Measurements from ENCODE around the gene SLC8A1.

The SLC8A1 gene

DNA sequence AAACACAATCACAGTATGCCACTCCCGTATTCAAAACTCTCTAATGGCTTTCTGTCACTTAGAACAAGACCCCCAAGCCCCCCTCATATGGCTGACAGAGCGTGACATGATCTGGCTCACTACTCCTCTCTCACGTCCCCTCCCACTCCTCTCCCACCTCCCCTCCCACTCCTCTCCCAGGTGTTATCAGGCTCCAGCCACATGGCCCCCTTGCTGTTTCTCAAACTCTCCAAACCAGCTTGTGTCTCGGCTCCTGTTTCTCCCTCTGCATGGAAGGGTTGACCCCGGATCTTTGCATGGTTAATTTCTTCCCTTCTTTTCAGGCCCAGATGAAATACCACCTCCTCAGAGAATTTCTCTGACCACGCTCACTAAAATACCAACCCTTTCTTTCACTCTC is 180.8 kb downstream of the SLC8A1 start:
- no peak for DNase-seq (ENCODE audit: low spot score)

DNA sequence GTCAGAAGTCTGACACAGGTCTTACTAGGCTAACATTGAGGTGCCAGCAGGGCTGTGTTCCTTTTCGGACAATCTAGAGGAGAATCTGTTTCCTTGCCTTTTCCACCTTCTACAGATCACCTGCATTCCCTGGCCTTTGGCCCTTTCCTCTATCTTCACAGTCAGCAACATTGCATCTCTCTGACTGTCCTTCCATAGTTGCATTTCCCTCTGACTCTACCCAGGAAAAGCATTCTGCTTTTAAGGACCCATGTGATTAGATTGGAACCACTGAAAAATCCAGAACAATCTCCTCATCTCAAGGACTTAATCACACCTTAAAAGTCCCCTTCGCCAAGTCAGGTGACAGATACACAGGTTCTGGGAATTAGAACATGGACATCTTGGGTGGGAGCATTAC is 181.5 kb downstream of the SLC8A1 start:
- DNase-seq (ENCODE audit: low spot score): no peak

DNA sequence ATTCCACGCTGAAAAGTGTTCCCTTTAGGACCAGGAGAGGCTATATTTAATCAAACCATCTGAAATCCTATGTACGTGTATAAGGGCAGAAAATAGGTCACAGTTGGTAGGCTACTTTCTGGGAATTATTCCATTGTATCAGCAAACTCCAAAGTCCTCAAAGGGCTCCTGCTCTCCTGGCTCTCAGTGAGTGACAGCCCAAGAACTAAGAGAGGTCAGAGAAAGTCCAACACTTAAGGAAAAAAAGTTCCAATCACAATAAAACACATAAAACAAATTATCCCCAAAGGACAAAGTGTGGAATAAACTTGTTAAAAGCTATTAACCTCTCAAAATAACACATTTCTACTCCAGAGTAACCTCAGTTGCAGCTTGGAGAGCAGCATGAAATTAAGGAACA is 183.3 kb downstream of the SLC8A1 start:
- DNase-seq (ENCODE audit: low spot score): no peak

DNA sequence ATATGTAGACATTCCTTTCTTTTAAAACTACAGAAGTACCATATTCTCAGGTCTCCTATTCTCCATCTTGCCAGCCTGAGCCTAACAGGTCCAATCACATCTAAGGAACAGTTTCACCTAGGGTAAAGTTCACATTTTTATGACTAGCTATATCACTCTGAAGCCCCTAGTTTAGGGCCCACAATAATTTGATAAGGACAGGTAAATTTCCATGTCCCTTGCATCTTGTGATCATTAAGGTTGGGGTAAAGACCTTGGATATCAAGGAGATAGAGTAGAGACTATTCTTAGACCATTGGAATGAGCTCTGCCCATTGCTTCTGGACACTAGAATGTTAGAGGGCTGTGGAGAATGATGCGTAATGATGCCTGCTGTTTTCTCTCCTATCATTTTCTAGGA is 185.7 kb downstream of the SLC8A1 start:
- no peak for DNase-seq (ENCODE audit: low spot score)

DNA sequence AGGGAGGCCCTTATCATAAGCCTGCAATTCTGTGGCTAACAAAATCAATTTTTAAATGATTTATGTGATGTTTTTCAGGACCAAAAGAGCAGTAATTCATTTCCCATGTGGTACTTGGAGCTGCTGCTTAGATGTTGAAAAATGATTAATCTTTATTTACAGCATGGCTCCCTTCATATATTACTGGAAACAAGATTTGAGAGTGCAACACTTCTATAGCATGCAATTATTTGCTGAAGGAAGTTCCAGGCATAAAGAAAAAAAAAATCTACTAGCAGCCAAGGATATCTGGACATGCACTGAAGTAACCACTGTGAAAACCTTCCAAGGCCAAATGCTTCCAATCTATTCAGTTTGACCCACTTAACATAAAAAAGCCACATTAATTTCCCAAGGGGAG is 186.3 kb downstream of the SLC8A1 start:
- DNase-seq (ENCODE audit: low spot score): no peak

DNA sequence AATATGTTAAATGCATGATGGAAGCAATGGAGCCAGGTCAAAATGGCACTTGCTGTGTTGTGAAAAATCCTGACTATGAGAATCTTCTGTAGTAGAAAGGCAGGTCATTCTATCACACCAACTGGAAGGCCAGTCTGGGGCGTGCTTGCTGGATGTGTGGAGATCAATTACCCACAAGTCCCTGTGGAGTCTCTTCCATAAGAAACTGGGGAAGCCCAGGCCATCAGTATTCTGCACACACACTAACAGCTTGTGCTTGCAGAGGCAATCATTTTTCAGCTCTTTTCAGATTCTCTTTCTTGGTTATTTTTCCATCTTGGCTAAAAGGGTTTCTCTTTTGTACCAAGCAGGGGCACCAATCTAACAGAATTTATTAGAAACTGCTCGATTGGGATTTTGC is 190.8 kb downstream of the SLC8A1 start:
- DNase-seq (ENCODE audit: low spot score): no peak

DNA sequence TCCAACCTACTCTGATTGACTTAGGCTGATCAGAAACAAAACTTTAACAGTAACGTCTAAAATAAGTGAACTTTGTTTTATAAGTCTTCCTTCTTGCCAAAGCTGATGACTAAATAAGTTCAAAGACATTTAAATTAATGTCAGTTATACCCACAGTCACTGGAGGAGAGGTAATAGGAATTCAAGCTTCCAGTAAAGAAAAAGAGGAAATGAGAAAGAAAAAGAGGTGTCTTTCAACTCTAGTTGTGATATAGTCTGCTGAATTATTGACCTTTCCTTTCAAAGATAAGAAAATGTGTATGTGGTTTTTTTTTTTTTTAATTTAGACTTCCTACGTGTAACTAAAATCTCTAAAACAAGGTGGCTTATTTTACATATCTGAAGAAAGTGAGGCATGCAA is 191.5 kb downstream of the SLC8A1 start:
- DNase-seq (ENCODE audit: low spot score): no peak

DNA sequence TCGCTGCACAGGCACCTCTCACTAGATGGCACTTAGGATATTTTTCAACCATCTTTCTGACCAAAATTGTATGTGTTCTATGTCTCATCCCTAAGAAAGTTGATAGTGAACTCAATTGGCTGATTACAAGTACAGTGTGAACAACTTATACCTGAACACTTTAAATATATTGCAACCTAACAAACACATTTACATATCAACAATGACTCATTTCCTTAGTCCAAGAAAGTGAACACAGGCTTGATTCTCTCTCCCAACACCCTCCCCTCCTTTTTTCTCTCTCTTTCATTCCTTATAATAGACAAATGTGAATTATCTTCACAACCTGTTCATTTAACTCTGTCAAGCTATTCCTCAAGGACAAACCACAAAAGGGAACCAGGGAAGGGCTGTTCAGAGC is 192.0 kb downstream of the SLC8A1 start:
- no peak for DNase-seq (ENCODE audit: low spot score)

DNA sequence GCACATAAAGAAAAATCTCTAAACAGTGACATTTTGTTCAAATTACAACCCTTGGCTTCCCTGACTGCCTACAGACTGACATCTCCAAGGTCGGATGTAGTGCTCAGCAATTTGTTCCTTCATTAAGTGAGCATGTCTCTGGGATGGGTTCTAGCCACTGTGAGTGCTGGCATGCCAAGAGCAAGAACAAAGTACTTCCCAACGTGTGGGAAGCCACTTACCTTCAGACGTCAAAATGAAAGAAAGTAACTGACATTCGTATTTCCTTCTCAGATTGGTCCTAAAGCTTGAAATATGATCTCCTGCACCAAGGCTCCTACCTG is 193.8 kb downstream of the SLC8A1 start:
- DNase-seq (ENCODE audit: low spot score): no peak

DNA sequence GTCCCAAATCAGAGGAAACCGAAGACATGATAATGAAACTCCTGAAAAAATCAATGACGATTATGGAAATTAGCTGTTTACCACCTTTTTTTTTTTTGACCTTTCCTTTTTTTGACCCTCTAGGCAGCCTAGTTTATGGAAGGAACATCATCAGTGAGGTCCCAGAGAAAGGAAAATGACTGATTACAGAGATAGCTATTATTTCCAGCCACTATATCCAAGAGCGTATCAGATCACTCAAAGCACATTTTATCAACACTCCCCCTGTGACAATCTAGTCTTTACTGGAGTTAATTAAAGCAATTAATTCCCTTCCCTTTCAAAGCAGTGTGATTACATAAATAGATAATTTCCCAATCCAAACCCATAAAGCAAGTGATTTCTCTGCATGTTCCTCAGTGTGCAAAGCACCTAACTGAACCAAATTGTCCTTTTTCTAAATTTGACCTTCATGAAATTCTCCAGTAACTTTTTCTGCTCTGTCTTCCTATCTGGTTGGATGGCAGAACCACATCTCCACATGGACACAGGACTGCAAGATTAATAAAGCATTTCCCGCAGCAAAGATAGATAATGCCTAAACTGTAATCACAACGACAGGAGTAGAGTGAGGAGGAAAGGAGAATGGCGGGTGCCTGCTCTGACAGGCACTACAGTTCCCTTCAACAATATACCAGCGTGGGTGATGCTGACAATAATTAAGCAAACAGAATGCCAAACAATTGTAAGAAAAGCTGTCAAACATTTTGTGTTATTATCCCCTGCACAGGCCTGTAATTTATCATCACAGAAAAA is 194.4 kb downstream of the SLC8A1 start:
- no peak for DNase-seq (ENCODE audit: low spot score)

DNA sequence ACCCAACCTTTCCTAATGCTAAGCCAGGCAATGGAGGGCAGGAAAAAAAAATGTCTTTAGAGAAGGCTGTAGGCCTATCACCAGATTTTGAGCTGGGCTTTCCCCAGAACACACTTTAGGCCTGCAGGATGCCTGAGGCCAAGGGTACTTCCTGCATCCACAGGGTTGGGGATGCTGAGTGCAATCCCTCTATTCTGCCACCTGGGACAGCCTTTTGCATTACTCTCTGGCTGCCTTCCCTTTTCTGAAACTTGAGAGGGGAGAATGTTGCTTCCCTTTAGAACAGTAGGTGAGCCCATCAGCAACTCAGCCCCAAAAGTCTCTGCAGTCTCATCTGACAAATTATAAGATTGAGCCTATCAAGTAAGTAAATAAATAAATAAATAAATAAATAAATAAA is 195.2 kb downstream of the SLC8A1 start:
- no peak for DNase-seq (ENCODE audit: low spot score)

DNA sequence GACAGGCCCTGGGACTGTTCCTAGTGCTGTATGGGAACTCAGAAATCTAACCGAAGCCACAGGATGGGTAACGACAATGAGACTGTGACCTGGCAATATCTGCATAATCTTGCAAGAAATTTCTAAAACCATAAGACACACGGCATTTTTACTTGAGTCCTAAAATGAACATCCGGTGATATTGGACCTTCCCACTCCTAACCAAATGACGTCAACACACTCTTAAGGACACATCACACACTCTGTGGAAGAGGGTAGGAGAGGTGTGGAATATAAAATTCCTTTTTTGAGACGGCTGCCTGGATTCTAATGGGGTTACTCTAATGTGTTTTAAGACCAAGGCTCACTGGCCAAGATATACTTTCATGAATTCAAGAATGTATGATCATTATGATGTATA is 195.9 kb downstream of the SLC8A1 start:
- no peak for DNase-seq (ENCODE audit: low spot score)

DNA sequence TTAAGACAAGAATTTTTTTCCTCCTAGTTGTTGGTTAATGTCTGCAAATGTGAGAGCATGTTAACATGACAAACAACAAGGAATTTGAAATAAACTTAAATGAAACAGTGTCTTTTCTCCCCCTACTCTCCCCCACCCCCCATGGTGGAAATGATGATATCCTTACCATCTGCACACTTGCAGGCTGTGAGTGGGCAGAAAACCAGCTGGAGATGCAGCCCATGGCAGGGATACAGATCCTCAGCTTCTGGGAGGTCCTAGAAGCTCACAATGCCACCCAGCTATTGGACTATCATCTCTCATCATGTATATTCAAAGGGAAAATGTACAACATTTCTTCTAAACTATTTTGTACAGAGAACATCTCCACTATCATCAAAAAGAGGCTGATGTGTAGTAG is 196.8 kb downstream of the SLC8A1 start:
- DNase-seq (ENCODE audit: low spot score): no peak

DNA sequence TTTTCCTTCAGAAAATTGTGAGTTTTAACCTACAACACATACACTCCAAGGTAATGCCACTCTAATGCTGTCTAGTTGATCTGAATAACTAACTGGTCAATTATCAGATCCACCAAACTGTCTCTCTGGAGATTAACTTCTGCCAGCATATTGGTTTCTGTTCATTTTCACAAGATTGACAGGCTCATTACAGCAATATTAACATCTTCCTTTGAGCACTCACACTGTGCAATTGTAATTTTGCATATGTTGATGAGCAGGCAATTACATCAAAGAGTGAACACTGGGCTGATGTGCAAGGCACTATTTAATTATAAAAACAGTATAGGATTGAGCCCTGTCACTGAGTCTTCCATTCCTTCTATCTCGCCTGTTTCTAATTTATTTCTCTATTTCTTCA is 197.3 kb downstream of the SLC8A1 start:
- no peak for DNase-seq (ENCODE audit: low spot score)

DNA sequence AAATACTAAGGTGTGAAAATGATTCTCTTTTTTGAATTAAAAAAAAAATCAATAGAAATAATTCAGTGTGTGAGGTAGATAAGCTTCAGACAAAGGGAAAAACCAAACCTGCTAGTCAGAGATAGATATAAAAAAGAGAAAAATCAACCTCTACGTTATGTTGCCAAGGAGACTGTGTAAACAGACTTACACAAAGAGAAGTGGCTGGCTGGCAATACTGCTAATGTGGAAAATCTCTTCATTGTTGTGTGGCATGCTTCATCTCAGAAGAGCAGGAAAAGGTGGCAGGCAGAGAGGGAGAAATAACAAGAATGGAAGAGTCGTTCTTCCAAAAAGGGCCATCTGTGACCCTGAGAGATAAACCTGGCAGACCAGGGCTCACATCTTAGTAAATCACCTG is 200.8 kb downstream of the SLC8A1 start:
- DNase-seq (ENCODE audit: low spot score): no peak

DNA sequence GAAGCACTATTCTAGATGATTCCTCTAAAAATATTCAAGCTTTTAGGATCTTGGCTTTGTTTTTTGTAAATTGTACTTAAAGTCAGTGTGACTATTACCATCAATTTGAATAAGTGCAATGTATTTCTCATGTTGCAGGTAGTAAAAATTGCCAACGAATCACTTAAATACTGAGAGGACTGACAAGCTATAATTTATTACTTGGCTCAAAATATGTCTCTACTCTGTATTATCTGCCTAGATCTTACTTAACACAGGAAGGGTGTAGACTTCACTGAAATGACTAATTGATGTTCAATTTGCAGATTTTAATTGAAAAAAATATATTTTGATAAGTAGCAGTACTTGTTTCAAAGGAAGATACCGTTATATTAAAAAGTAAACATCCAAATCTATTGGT is 202.3 kb downstream of the SLC8A1 start:
- no peak for DNase-seq (ENCODE audit: low spot score)

DNA sequence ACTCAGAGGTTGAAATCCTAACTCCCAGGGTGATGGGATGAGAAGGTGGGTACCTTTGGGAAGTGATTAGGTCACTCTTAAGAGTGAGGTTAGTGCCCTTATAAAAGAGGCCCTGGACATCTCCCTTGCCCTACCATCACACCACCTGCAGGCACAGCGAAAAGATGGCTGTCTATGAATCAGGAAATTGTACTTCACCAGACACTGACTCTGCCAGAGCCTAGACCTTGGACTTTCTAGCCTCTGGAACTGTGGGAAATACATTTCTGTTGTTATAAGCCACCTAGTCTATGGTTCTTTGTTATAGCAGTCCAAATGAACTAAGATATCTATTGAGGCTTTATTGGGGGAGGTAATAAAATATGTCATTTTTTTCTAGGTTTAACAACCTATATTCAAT is 203.6 kb downstream of the SLC8A1 start:
- DNase-seq (ENCODE audit: low spot score): no peak

DNA sequence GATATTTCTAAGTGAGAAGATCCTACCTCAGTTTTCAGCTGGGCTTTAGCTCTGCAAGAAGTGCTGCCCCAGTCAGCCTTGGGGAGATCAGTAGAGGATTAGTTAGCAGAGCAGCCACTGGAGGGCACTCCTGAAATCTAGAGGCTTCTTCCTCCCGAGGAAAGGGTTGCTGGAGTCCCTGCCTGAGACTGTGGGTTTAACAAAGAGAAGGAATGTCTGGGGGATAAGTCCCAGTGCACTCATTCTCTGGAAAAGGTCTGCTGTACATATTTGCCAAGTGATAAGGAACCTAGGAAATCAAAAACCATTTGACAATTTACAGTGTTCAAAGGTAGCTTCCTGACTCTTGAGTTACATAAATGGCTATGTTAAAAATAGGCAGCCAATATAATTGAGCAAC is 207.2 kb downstream of the SLC8A1 start:
- no peak for DNase-seq (ENCODE audit: low spot score)

DNA sequence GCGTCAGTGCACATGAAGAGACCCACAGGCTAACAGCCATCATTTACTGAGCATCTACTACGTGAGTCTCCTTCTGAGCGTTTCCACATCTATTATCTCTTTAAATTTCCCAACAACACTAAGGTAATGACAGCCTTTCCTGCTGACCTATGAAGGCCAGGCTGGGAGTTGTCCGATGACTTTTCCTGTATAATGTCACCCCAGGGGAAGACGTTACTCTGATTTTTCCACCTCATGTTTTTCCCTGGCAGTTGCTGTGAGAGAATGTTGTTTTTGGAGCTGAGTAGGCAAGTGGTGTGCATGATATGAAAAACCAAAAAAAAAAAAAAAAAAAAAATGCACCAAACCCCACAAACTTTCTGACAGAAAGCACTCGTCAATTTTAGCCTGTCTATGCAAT is 207.6 kb downstream of the SLC8A1 start:
- DNase-seq (ENCODE audit: low spot score): no peak

DNA sequence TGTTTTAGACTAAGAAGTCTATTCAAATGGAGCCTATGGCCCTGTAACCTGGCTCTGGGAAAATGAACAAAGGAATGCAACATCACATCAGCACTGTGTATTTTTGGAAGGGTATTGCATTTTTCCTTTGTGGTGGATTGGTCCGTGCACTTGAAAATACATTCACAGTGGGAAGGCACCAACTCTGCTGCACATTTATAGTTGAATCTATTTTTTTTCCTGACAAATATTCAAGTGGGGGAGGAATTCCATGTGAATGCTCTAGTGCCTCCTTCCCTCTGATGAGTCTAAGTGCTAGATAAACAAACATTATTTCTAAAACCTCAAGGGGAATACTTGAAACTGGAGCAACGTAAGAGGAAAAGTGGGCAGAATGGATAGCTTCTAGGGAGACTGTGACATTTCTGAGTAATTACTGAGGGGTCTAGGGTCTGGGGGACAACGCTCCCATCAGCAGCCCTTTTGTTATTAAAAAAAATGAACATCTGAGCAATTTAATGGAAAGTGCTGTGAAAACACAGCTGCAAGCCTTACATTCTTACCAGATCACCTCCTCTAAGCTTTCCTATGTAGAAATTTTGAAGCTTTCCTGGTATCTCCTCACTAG is 208.2 kb downstream of the SLC8A1 start:
- DNase-seq (ENCODE audit: low spot score): no peak

DNA sequence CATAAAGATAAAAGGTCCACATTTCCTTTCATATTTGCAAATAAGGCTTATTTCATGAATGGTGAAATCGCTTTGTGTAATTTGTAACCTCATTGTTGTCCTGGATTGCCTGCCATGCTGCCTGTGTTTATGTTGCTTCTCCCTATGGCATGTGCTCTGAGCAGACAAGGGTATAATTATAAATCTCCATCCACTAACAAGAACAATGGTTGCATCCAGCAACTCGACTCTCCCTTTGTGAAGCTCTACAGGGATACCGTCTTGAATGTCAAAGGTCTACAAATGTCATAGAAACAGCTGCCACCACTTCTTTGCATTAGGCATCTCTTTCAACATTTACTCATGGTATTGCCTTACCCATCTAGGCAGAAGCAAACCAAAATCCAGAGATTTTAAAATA is 209.6 kb downstream of the SLC8A1 start:
- no peak for DNase-seq (ENCODE audit: low spot score)

DNA sequence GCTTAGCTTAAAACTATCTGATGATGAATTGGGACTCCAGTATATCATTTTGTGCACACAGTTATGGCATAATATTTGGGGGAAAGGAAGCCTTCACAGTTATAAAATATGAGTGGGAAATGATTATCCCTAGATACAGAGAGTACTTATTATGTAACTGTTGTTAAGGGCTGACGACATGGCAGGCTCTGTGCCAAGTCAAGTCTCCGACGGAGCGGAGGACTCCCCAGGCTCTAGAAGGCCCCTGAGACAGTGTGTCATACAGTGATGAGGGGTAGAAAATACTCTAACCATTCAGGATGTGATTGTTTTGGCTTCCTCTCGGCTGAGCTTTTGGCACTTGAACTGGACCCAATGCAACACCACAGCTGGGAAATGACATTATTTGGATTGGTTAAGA is 211.8 kb downstream of the SLC8A1 start:
- peak; percentile 70 for DNase-seq (ENCODE audit: low spot score)

DNA sequence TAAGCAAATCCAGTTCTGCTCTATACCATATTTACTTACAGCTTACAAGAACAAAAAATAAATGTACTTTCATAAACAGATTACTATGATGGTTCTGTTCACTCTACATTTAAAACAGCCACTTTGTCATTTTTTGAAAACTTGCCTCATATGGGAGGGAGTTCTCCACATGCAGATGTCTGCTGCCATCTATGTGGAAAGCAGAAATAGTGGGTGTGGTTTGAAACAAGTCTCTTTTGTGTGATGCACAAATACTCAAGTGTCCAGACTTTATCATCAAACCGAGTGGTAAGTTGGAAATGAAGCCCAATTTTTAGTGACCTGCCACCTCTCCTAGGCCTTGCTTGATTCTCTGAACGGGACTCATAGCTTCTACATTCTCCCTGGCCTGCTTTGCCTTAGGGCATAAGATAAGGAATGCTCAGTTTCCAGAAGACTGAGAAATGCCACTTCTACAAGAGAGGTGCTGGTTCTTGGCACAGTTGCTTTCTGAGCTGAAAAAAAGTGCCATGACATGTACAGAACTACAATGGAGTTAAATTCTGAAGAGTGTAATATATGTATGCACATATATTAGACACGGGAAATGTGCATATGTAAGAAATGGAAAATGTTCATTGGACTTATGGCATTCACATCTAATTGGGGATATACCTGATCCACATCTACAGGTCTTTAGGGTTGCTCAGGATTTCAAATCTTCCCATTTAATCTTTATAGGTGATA is 221.0 kb downstream of the SLC8A1 start:
- no peak for DNase-seq (ENCODE audit: low spot score)

DNA sequence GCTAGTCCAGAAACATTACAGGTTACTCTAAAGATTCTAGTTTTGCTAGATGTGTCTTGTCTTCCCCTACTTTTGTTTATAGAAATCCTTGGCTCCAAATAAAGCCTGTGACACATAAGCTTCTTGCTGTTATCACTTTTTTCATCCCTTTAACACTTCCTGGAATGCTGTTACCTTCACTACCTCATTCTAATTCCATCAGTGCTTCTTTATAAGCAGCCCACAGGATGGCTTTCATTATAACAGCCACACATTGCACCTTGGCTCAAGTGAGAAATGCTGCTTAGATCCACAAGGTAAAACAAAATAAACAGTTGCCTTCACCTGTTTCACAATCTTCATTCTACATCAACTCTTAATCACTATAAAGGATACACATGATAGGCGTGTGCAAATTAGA is 221.7 kb downstream of the SLC8A1 start:
- no peak for DNase-seq (ENCODE audit: low spot score)
